SH-SY5Y (cell line): ENCODE results near the gene DCAF8.

Source experiments
- GATA2 ChIP-seq: IDR thresholded peaks from 2 replicates; pipeline ENCODE4 v1.6.1; 2011; ENCODE audit warnings: mild to moderate bottlenecking, low read depth, low read length
- GATA3 ChIP-seq: IDR thresholded peaks from 2 replicates; pipeline ENCODE4 v1.6.1; 2011; ENCODE audit warnings: low read depth, mild to moderate bottlenecking, low read length, moderate library complexity

DNA sequence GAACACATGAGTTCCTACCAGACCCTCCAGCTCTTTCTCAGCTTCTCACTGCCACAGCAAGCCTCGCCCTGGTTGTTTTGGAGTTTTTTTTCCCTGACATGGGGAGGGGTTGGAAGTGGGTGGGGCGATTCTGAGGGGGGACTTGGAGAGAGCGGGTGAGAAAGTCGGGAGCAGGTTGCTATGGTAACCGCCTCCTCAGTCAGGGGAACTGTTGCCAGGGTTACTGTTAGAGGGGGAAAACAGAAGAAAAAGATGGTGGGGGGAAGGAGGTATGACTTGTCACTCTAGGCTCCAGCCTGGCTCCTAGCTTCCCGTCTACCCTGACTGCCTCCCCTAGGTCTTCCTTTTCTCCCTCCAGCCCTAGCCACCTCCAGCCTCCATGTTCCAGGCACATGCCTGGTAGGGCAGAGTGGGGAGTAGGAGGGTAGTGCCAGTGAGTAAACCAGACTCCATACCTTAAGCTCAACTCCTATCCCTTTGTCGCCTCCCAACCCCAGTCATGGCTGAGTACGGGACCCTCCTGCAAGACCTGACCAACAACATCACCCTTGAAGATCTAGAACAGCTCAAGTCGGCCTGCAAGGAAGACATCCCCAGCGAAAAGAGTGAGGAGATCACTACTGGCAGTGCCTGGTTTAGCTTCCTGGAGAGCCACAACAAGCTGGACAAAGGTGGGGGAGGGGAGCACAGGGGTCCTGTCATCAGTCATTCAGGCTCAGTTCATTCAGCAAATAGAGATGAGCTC lies 51.1 kb downstream of the DCAF8 start:
- TF ChIP-seq GATA2: no peak
- TF ChIP-seq GATA3: no peak
